Colonic mucosa (tissue), 4 donors: ENCODE measurements around the gene NLK. TPM values are rescaled to one million over a fixed set of nuclear protein-coding genes. Genes with fewer than 3 reads are reported as not detected.

Experiments used
- DNase-seq: peaks from one replicate; pipeline ENCODE4 v3.0.0-alpha.2; 2020
- H3K27ac ChIP-seq: fragments of 200-600 bp; one replicate; pipeline ENCODE4 v1.8.0; 2021
- H3K27me3 ChIP-seq: fragments of 200-600 bp; one replicate; pipeline ENCODE4 v1.8.0; 2021
- H3K36me3 ChIP-seq: fragments of 200-600 bp; one replicate; pipeline ENCODE4 v1.8.0; 2021
- H3K4me1 ChIP-seq: fragments of 200-600 bp; one replicate; pipeline ENCODE4 v1.8.0; 2021; ENCODE audit warnings: mild to moderate bottlenecking
- H3K4me3 ChIP-seq: fragments of 200-600 bp; one replicate; pipeline ENCODE4 v1.8.0; 2021
- H3K9ac ChIP-seq, 2 donors: one replicate each; pipeline ENCODE4 v1.7.0; 2013; ENCODE audit warnings: control low read depth in 2 of 2, low read depth in 2 of 2, low read length in 2 of 2
- H3K9me3 ChIP-seq: fragments of 200-600 bp; one replicate; pipeline ENCODE4 v1.8.0; 2021
- CTCF ChIP-seq: fragments of 200-600 bp; IDR thresholded peaks from one replicate; pipeline ENCODE4 v1.8.0; 2022; ENCODE audit warnings: antibody characterized with exemption, mild to moderate bottlenecking
- intact Hi-C: fragments of 100-400 bp; cut with DNase I; formaldehyde crosslinking; loops from one replicate; pipeline ENCODE4 v1.14.1; 2022
- total RNA-seq, 2 donors: library from RNA; stranded (reverse); fragmentation: NEBNext Ultra II Directional in 1 of 2; extraction: Animal tissue kit (Norgen Biotek cat#: 25700) in 1 of 2; gene quantifications; one replicate each; pipeline ENCODE4 v1.2.1, GENCODE V29; 2021
- donor health status: healthy.
- donor health status: DM: no; HTN: no; CAD: no.
- donor health status: DM: no; HTN: no; CAD: no.

The NLK gene
- total RNA-seq, 2 donors from 2014 or later: 17.2 to 20.9 TPM

DNA sequence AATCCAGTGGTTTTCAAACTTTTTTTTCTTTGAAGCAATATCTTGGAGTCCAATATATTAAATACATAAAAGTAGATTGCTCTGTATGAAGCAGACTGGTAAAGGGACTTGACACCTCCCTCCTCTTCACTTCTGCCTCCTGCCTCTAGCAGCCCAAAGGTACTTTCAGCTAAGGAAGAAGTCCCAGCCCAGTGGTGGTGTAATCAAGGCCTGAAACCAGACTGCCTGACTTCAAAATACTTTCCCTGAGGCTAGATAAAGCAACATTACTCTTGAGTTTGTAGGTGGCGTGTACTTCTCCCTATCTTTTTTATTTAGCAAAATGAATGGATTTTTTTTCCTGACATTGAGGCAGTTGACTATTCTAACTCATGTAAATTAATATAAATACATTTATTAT is 154.2 kb downstream of the NLK start:
- Histone ChIP-seq H3K27ac (no peak overlapping the region), H3K36me3 (no peaks in the 10 kb centered on the region), H3K9me3 (no peaks in the 10 kb centered on the region), H3K9ac (no peak overlapping the region), H3K4me3 (no peak overlapping the region), H3K27me3 (no peaks in the 10 kb centered on the region), H3K4me1 (no peaks in the 10 kb centered on the region)
- DNase-seq: no peak
- intact Hi-C loops: no loop called here
- no peak for TF ChIP-seq CTCF

DNA sequence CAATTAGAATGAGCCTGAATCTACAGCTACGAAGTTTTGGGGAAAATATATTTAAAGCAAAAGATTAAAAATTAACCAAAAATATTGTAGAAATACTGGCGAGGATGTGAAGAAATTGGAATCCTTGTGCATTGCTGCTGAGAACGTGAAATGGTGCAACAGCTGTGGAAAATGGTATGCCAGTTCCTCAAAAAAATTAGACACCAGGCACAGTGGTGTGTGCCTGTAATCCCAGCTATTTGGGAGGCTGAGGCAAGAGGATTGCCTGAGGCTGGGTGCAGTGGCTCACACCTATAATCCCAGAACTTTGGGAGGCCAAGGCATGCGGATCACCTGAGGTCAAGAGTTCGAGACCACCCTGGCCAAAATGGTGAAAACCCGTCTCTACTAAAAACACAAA is 156.6 kb downstream of the NLK start:
- no peak for TF ChIP-seq CTCF
- intact Hi-C loops: no loop called here
- Histone ChIP-seq H3K9ac (no peak overlapping the region), H3K27me3 (no peaks in the 10 kb centered on the region), H3K9me3 (no peaks in the 10 kb centered on the region), H3K4me1 (no peaks in the 10 kb centered on the region), H3K27ac (no peak overlapping the region), H3K4me3 (no peak overlapping the region), H3K36me3 (no peaks in the 10 kb centered on the region)
- DNase-seq: no peak

DNA sequence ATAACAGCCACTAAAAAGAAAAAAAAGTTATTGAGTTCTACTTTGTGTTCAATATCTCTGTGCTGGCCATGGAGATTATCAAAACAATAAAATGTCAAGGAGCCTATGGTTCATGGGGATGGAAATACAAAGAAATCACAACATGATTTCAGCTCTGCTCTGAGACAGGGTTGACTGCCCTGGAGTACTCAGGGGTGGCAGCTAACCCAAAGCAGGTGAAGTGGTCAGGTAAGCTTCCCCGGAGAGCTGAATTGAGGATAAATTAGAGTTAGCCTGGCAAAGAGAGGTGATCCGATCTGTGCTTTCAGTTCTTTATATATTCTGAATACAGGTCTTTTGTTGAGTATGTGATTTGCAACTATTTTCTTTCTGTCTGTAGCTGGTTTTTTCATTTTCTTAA is 157.3 kb downstream of the NLK start:
- Histone ChIP-seq H3K27ac (no peak overlapping the region), H3K9me3 (no peaks in the 10 kb centered on the region), H3K4me3 (no peak overlapping the region), H3K27me3 (no peaks in the 10 kb centered on the region), H3K4me1 (no peaks in the 10 kb centered on the region), H3K36me3 (no peaks in the 10 kb centered on the region), H3K9ac (no peak overlapping the region)
- no peak for TF ChIP-seq CTCF
- DNase-seq: no peak
- intact Hi-C loops: no loop called here

DNA sequence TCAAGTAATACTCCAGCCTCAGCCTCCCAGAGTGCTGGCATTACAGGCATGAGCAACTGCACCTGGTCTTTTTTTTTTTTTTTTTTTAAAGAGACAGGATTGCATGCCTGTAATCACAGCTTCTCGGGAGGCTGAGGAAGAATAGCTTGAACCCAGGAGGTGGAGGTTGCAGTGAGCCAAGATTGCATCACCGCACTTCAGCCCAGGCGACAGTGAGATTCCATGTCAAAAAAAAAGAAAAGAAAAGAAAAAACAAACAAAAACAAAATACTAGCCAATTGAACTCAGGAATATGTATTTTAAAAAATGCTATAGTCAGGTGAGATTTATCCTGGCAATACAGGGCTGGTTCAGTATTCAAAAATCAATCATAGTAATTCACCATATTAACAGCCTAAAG is 158.8 kb downstream of the NLK start:
- H3K27ac ChIP-seq: no peak overlapping the region
- DNase-seq: no peak
- H3K4me3 ChIP-seq: no peak overlapping the region
- intact Hi-C loops: no loop called here
- TF ChIP-seq CTCF: no peak
- H3K4me1 ChIP-seq: no peaks in the 10 kb centered on the region
- no peaks in the 10 kb centered on the region for H3K36me3 ChIP-seq
- no peaks in the 10 kb centered on the region for H3K9me3 ChIP-seq
- H3K27me3 ChIP-seq: no peaks in the 10 kb centered on the region
- H3K9ac ChIP-seq: no peak overlapping the region

GRCh38 chr17:28204244-28204643 is 161.8 kb downstream of the NLK start:
- H3K9me3 ChIP-seq: no peaks in the 10 kb centered on the region
- H3K4me3 ChIP-seq: no peak overlapping the region
- DNase-seq: no peak
- no peak for TF ChIP-seq CTCF
- H3K27me3 ChIP-seq: no peaks in the 10 kb centered on the region
- H3K9ac ChIP-seq: no peak overlapping the region
- H3K27ac ChIP-seq: no peak overlapping the region
- intact Hi-C loops: no loop called here
- no peaks in the 10 kb centered on the region for H3K36me3 ChIP-seq
- no peaks in the 10 kb centered on the region for H3K4me1 ChIP-seq

DNA sequence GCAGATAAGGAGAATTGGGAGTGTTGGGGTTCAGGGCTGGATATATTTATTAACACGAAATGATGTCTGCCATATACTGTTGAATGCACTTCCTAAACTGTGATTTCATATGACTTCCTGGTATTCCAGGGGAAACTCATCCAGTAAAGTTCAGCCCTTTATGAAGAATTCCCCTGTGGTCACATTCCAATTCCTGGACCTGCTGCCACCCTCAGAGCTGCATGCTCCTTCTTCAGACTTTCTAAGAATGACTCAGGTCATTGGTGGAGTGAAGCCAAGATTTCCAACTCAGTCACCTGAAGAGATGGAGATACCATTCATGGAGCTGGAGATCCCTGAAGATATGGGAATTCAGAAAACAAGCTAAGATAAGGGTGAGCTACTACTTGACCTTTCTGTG is 162.3 kb downstream of the NLK start:
- TF ChIP-seq CTCF: no peak
- Histone ChIP-seq H3K4me1 (no peaks in the 10 kb centered on the region), H3K27ac (no peak overlapping the region), H3K36me3 (no peaks in the 10 kb centered on the region), H3K9ac (no peak overlapping the region), H3K9me3 (no peaks in the 10 kb centered on the region), H3K4me3 (no peak overlapping the region), H3K27me3 (no peaks in the 10 kb centered on the region)
- intact Hi-C loops: no loop called here
- no peak for DNase-seq
